ENCODE measurements around the gene PIGS. TPM values are rescaled to one million over a fixed set of nuclear protein-coding genes. Genes with fewer than 3 reads are reported as not detected.

The PIGS gene
- total and polyA plus RNA-seq, 2 donors (not counting 3 experiments of a cell fraction or from before 2014, with no cell fraction given) = 71.3 to 110 TPM

DNA sequence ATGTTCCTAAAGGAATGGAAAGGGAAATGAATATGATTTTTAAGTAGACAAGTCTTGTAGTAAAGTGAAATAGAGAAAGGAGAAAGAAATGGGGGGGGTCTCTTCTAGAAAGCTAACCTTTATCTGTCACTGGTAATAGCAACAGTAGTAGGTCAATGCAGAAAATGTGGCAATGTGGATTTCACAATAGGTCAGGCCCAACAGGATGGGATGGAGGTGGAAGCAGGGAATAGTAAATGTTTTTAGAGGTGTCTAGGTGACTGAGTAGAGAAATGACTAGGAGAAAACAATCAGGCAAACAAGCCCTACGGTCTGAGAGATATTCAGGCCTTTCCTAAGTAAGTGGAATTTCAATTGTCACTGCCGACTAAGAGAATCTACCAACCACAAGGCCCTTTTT, 48.7 kb upstream of the PIGS start:
- no peaks in the 10 kb centered on the region for H3K9me1 ChIP-seq (replicated peaks; ENCODE audit: control insufficient read depth, extremely low read depth, insufficient read depth, low read length)
- no peak for TF ChIP-seq POLR2A (IDR thresholded peaks at IDR 0.05; ENCODE audit: low read depth, low read length)
- TF ChIP-seq GATA2 (IDR thresholded peaks at IDR 0.05; ENCODE audit: insufficient read depth, insufficient read length, low read depth, low read length) = no peak
- TF ChIP-seq, protein P1, sequence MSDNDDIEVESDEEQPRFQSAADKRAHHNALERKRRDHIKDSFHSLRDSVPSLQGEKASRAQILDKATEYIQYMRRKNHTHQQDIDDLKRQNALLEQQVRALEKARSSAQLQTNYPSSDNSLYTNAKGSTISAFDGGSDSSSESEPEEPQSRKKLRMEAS (IDR thresholded peaks at IDR 0.05; ENCODE audit: insufficient read depth, insufficient read length) = no peak
- TF ChIP-seq, protein P2, sequence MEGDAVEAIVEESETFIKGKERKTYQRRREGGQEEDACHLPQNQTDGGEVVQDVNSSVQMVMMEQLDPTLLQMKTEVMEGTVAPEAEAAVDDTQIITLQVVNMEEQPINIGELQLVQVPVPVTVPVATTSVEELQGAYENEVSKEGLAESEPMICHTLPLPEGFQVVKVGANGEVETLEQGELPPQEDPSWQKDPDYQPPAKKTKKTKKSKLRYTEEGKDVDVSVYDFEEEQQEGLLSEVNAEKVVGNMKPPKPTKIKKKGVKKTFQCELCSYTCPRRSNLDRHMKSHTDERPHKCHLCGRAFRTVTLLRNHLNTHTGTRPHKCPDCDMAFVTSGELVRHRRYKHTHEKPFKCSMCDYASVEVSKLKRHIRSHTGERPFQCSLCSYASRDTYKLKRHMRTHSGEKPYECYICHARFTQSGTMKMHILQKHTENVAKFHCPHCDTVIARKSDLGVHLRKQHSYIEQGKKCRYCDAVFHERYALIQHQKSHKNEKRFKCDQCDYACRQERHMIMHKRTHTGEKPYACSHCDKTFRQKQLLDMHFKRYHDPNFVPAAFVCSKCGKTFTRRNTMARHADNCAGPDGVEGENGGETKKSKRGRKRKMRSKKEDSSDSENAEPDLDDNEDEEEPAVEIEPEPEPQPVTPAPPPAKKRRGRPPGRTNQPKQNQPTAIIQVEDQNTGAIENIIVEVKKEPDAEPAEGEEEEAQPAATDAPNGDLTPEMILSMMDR (IDR thresholded peaks at IDR 0.05; ENCODE audit: extremely low read depth in 1 of 2, insufficient read depth in 1 of 2, low read depth in 1 of 2, low read length in 2 of 2) = no peak
- TF ChIP-seq FOS (IDR thresholded peaks at IDR 0.05; ENCODE audit: borderline replicate concordance, insufficient read depth, low read length) = no peak
- no peak for TF ChIP-seq POLR2AphosphoS5 (IDR thresholded peaks at IDR 0.05; ENCODE audit: insufficient read depth, low read depth, low read length)
- TF ChIP-seq EZH2 (IDR thresholded peaks at IDR 0.05; ENCODE audit: borderline replicate concordance, low read depth, low read length, severe bottlenecking) = no peak
- TF ChIP-seq JUN (IDR thresholded peaks at IDR 0.05; ENCODE audit: borderline replicate concordance, insufficient read depth, insufficient read length, low read depth) = no peak
- TF ChIP-seq MYC (IDR thresholded peaks at IDR 0.05; ENCODE audit: low read depth, low read length) = no peak
- H4K20me1 ChIP-seq (replicated peaks; ENCODE audit: control insufficient read depth, extremely low read depth, insufficient read depth, low read length) = no peaks in the 10 kb centered on the region
- DNase-seq (ENCODE audit: low read depth, low spot score) (no peak), FAIRE-seq (no peak)
- POLR2A ChIA-PET = no interaction called here
- H3K4me2 ChIP-seq (ENCODE audit: insufficient read depth, low read length) = no peak overlapping the region
- CTCF ChIA-PET = interaction anchor here (3.8 kb wide), 1 partner anchor 8 kb away, joined by 21 read pairs; no protein-coding TSS in a partner anchor
- H3K9ac ChIP-seq (replicated peaks; ENCODE audit: extremely low read depth, insufficient read depth, low read length) = no peak overlapping the region
- H3K4me1 ChIP-seq (ENCODE audit: control insufficient read depth, extremely low read depth, insufficient read depth, low read length) = no peaks in the 10 kb centered on the region
- H3K27ac ChIP-seq (ENCODE audit: insufficient read depth, low read depth, low read length) = no peak overlapping the region
- peaks cover 42 to 63% of the 10 kb centered on the region in 2 experiments for H3K36me3 ChIP-seq (ENCODE audit: control insufficient read depth in 2 of 2, extremely low read depth in 1 of 2, insufficient read depth in 2 of 2, low read length in 2 of 2)
- no peaks in the 10 kb centered on the region for H3K27me3 ChIP-seq (ENCODE audit: control insufficient read depth in 2 of 2, insufficient read depth in 2 of 2, low read length in 2 of 2)
- dilution Hi-C loops (cut with MboI; ENCODE audit: extremely low pct_ligation_motif_present, low sequenced_read_pairs) = no loop called here
- no peaks in the 10 kb centered on the region for H3K9me3 ChIP-seq (replicated peaks; ENCODE audit: control insufficient read depth, insufficient read depth, low read length)
- BruUV-seq (replicated peaks) = no TSS peak
- intact Hi-C loops (cut with micrococcal nuclease) = no loop called here
- no peaks in the 10 kb centered on the region for H3K79me2 ChIP-seq (ENCODE audit: control insufficient read depth, insufficient read depth, low read length)
- no peak overlapping the region for H2AFZ ChIP-seq (ENCODE audit: low read depth, low read length)
- H3K4me3 ChIP-seq (replicated peaks in 1 of 3; ENCODE audit: insufficient read depth in 1 of 3, low read depth in 1 of 3, low read length in 3 of 3) = no peak overlapping the region

Data from endothelial cell of umbilical vein (primary cell).